OCI-LY7 (cell line): ENCODE data around the gene PET100.

ENCODE experiments used
- EZH2phosphoT487 ChIP-seq: fragments of 200-600 bp; sonication (generic); IDR thresholded peaks from 2 replicates; pipeline ENCODE4 v1.6.1; 2018; ENCODE audit warnings: low read depth, borderline replicate concordance, mild to moderate bottlenecking, mixed run types, antibody characterized with exemption, low read length, moderate library complexity, mixed read lengths
- TF ChIP-seq, protein P1 (sequence below): fragments of 200-600 bp; sonication (generic); conservative IDR thresholded peaks from 2 replicates; pipeline ENCODE4 v1.5.1; 2014; ENCODE audit warnings: mild to moderate bottlenecking, antibody characterized with exemption, low read length, moderate library complexity, mixed read lengths

DNA sequence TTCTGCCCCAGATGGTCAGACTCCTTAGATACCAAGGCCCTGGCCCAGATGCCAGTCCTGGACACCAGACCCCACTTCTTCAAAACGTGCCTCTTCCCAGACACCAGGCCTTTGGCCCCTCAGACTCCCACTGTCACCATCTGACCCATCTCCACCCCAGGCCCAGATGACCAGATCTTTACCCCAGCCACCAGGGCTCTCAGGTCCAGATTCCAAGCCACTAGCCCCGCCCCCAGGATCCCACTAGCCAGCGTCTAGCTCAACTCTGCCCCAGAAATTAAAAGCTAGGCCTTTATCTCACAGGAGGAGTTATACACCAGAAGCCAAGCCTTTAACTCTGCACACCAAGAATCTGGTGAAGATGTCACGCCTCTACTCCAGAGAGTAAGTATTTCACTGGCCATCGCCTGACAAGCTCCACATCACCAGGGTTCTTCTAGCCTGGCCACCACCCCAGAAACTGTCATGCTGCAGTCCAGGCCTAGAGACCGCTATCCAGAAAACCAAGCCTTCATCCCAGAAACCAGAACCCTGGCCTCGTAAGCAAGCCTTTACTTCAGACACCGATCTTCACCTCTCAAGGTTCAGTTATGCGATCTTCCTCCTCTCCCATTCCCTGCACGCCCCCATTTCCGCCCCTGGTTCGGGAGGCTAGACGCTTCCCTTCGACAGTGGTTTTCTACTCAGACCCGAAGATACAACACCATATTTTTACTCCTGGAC, 843 bp upstream of the PET100 start:
- TF ChIP-seq, protein P1, sequence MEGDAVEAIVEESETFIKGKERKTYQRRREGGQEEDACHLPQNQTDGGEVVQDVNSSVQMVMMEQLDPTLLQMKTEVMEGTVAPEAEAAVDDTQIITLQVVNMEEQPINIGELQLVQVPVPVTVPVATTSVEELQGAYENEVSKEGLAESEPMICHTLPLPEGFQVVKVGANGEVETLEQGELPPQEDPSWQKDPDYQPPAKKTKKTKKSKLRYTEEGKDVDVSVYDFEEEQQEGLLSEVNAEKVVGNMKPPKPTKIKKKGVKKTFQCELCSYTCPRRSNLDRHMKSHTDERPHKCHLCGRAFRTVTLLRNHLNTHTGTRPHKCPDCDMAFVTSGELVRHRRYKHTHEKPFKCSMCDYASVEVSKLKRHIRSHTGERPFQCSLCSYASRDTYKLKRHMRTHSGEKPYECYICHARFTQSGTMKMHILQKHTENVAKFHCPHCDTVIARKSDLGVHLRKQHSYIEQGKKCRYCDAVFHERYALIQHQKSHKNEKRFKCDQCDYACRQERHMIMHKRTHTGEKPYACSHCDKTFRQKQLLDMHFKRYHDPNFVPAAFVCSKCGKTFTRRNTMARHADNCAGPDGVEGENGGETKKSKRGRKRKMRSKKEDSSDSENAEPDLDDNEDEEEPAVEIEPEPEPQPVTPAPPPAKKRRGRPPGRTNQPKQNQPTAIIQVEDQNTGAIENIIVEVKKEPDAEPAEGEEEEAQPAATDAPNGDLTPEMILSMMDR, result no peak
- no peak for TF ChIP-seq EZH2phosphoT487
